NCI-H748 treated with DMSO at 0.1 percent for 48 hours (cell line): ENCODE measurements around the gene YIPF2.
"Not testable (repeated sequence)": the region's sequence is repeated elsewhere in the genome, so short reads cannot be mapped to it uniquely, and the experiment has no call there.

Experiments used
- DNase-seq: peaks from one replicate; lab custom pipeline; 2025; lab: John Stamatoyannopoulos, UW

YIPF2 gene

GRCh38 chr19:10928563-10929401 is at the start of gene YIPF2, which contains the start of gene TIMM29:
Gene YIPF2 (minus strand): TSS chr19:10928639. CDS start chr19:10928410, 229 bp downstream.
Gene TIMM29 (plus strand): TSS chr19:10928811. CDS start chr19:10928823, 12 bp downstream.
- DNase-seq: peak; percentile 91

GRCh38 chr19:10977742-10978092 is 49.3 kb upstream of the YIPF2 start:
- DNase-seq: no peak

GRCh38 chr19:10976131-10976892 is 47.9 kb upstream of the YIPF2 start:
- no peak for DNase-seq

GRCh38 chr19:10975374-10976130 is 47.1 kb upstream of the YIPF2 start:
- no peak for DNase-seq

GRCh38 chr19:10971107-10971726 is 42.8 kb upstream of the YIPF2 start:
- no peak for DNase-seq

GRCh38 chr19:10968527-10969135 is 40.2 kb upstream of the YIPF2 start:
- no peak for DNase-seq

- DNase-seq: no peak
Observed at GRCh38 chr19:10966809-10967208, 38.4 kb upstream of the YIPF2 start.

- DNase-seq: no peak
Observed at GRCh38 chr19:10965398-10965797, 37.0 kb upstream of the YIPF2 start.

GRCh38 chr19:10964903-10965302 is 36.5 kb upstream of the YIPF2 start:
- DNase-seq: no peak

GRCh38 chr19:10963865-10964264 is 35.4 kb upstream of the YIPF2 start:
- DNase-seq: no peak

- DNase-seq: no peak
Observed at GRCh38 chr19:10962863-10963262, 34.4 kb upstream of the YIPF2 start.

GRCh38 chr19:10961073-10961860 is 32.8 kb upstream of the YIPF2 start:
- DNase-seq: no peak

GRCh38 chr19:10960314-10961072 is 32.1 kb upstream of the YIPF2 start, which contains the start of gene SMARCA4:
Gene SMARCA4 (plus strand): TSS chr19:10961030. CDS start chr19:10984152, 23,122 bp downstream.
- peak; percentile 73 for DNase-seq

GRCh38 chr19:10959277-10959968 is 31.0 kb upstream of the YIPF2 start:
- not testable (repeated sequence) for DNase-seq

GRCh38 chr19:10952809-10953208 is 24.4 kb upstream of the YIPF2 start:
- DNase-seq: no peak

GRCh38 chr19:10946958-10947657 is 18.7 kb upstream of the YIPF2 start:
- DNase-seq: no peak

- DNase-seq: no peak
Observed at GRCh38 chr19:10945264-10945663, 16.8 kb upstream of the YIPF2 start.

GRCh38 chr19:10943412-10943811 is 15.0 kb upstream of the YIPF2 start:
- DNase-seq: not testable (repeated sequence)
